OCI-LY3 (cell line): ENCODE results near the gene SPOP.
"Not testable (repeated sequence)": the region's sequence is repeated elsewhere in the genome, so short reads cannot be mapped to it uniquely, and the experiment has no call there.

Source experiments
- H2AFZ ChIP-seq: fragments of 200-600, 300-600 bp; shearing (Covaris generic); 2 replicates; pipeline ENCODE4 v1.6.0; 2014; ENCODE audit warnings: antibody characterized with exemption, low read depth, low read length
- H3K27ac ChIP-seq: fragments of 200-600, 300-600 bp; sonication (generic); 2 replicates; pipeline ENCODE4 v1.5.1; 2014; ENCODE audit warnings: mild to moderate bottlenecking, low read length, moderate library complexity, mixed read lengths
- H3K27me3 ChIP-seq: fragments of 200-600, 300-600 bp; sonication (generic); 2 replicates; pipeline ENCODE4 v1.6.1; 2014; ENCODE audit warnings: low read depth, low read length, mixed read lengths
- H3K36me3 ChIP-seq: fragments of 200-600, 300-600 bp; sonication (generic); replicated peaks from 2 replicates; pipeline ENCODE3; 2014; ENCODE audit warnings: low read depth, low read length, mixed read lengths
- H3K4me1 ChIP-seq: fragments of 300-600, 200-600 bp; sonication (generic); 2 replicates; pipeline ENCODE4 v1.6.1; 2014; ENCODE audit warnings: low read length, mixed read lengths
- H3K4me2 ChIP-seq: fragments of 200-600, 300-600 bp; sonication (generic); 2 replicates; pipeline ENCODE4 v1.6.1; 2014; ENCODE audit warnings: low read length, mixed read lengths
- H3K4me3 ChIP-seq: fragments of 300-600, 200-600 bp; sonication (generic); 2 replicates; pipeline ENCODE4 v1.5.1; 2014; ENCODE audit warnings: antibody characterized with exemption, mild to moderate bottlenecking, low read length, moderate library complexity
- H3K79me2 ChIP-seq: fragments of 300-600, 200-600 bp; shearing (Covaris generic); 2 replicates; pipeline ENCODE4 v1.6.1; 2014; ENCODE audit warnings: mild to moderate bottlenecking, low read length, mixed read lengths
- H3K9ac ChIP-seq: fragments of 300-600, 200-600 bp; shearing (Covaris generic); 2 replicates; pipeline ENCODE4 v1.6.0; 2014; ENCODE audit warnings: mild to moderate bottlenecking, low read length, moderate library complexity
- H3K9me3 ChIP-seq: fragments of 200-600, 300-600 bp; shearing (Covaris generic); 2 replicates; pipeline ENCODE4 v1.6.1; 2014; ENCODE audit warnings: low read length, mixed read lengths; ENCODE audit not compliant: insufficient read depth
- H4K20me1 ChIP-seq: fragments of 200-600, 300-600 bp; sonication (generic); 2 replicates; pipeline ENCODE4 v1.6.1; 2016; ENCODE audit warnings: low read length, mixed read lengths; ENCODE audit not compliant: insufficient read depth
- CTCF ChIP-seq: fragments of 200-600, 300-600 bp; sonication (generic); IDR thresholded peaks from 2 replicates; pipeline ENCODE4 v1.5.1; 2014; ENCODE audit warnings: antibody characterized with exemption, low read length, low read depth
- EZH2phosphoT487 ChIP-seq: fragments of 200-600 bp; shearing (Covaris generic); IDR thresholded peaks from 2 replicates; pipeline ENCODE4 v1.6.1; 2018; ENCODE audit warnings: antibody characterized with exemption, mixed run types, low read depth

The SPOP gene

GRCh38 chr17:49677933-49678847 is at the start of gene SPOP:
TSS of gene SPOP (minus strand) at chr17:49678097. CDS start at chr17:49622810, 55,287 bp downstream.
- Histone ChIP-seq H3K27ac (peak within 1 kb of the TSS; percentile 83), H3K4me1 (peaks cover 23% of the 10 kb centered on the region), H4K20me1 (peaks cover 27% of the 10 kb centered on the region), H3K27me3 (peaks cover 8% of the 10 kb centered on the region), H3K79me2 (peaks cover 38% of the 10 kb centered on the region), H3K4me3 (peak within 1 kb of the TSS; percentile 96), H3K36me3 (peaks cover 9% of the 10 kb centered on the region), H3K4me2 (peak within 1 kb of the TSS; percentile 99), H3K9ac (peak within 1 kb of the TSS; percentile 97), H2AFZ (peak within 1 kb of the TSS; percentile 89), H3K9me3 (no peaks in the 10 kb centered on the region)
- TF ChIP-seq EZH2phosphoT487 (no peak), CTCF (no peak)

GRCh38 chr17:49727380-49727779 is 49.5 kb upstream of the SPOP start:
- no peaks in the 10 kb centered on the region for H3K79me2 ChIP-seq
- no peak overlapping the region for H3K4me2 ChIP-seq
- H3K36me3 ChIP-seq: peaks cover 7% of the 10 kb centered on the region
- H3K9ac ChIP-seq: no peak overlapping the region
- no peak overlapping the region for H2AFZ ChIP-seq
- peaks cover 7% of the 10 kb centered on the region for H3K4me1 ChIP-seq
- H3K27me3 ChIP-seq: no peaks in the 10 kb centered on the region
- H3K4me3 ChIP-seq: no peak overlapping the region
- no peaks in the 10 kb centered on the region for H3K9me3 ChIP-seq
- H3K27ac ChIP-seq: no peak overlapping the region
- TF ChIP-seq EZH2phosphoT487: no peak
- TF ChIP-seq CTCF: no peak
- H4K20me1 ChIP-seq: 0 out of 2 replicates have a peak, but pooled peaks cover 4% of the 10 kb centered on the region

GRCh38 chr17:49725452-49726130 is 47.7 kb upstream of the SPOP start:
- H3K9me3 ChIP-seq: no peaks in the 10 kb centered on the region
- peaks cover 7% of the 10 kb centered on the region for H3K36me3 ChIP-seq
- H2AFZ ChIP-seq: no peak overlapping the region
- H3K4me1 ChIP-seq: no peaks in the 10 kb centered on the region
- no peak overlapping the region for H3K27ac ChIP-seq
- no peak overlapping the region for H3K4me3 ChIP-seq
- H3K27me3 ChIP-seq: no peaks in the 10 kb centered on the region
- no peak for TF ChIP-seq CTCF
- no peak for TF ChIP-seq EZH2phosphoT487
- H3K9ac ChIP-seq: no peak overlapping the region
- 0 out of 2 replicates have a peak, but pooled peaks cover 4% of the 10 kb centered on the region for H4K20me1 ChIP-seq
- no peak overlapping the region for H3K4me2 ChIP-seq
- no peaks in the 10 kb centered on the region for H3K79me2 ChIP-seq

GRCh38 chr17:49724552-49724951 is 46.7 kb upstream of the SPOP start:
- not testable (repeated sequence) for H3K4me1 ChIP-seq, H3K79me2 ChIP-seq, H4K20me1 ChIP-seq, H3K27me3 ChIP-seq, H3K4me2 ChIP-seq, H3K4me3 ChIP-seq, H2AFZ ChIP-seq, H3K27ac ChIP-seq, H3K36me3 ChIP-seq, H3K9ac ChIP-seq, H3K9me3 ChIP-seq
